ENCODE data around the gene CATSPERE.

DNA sequence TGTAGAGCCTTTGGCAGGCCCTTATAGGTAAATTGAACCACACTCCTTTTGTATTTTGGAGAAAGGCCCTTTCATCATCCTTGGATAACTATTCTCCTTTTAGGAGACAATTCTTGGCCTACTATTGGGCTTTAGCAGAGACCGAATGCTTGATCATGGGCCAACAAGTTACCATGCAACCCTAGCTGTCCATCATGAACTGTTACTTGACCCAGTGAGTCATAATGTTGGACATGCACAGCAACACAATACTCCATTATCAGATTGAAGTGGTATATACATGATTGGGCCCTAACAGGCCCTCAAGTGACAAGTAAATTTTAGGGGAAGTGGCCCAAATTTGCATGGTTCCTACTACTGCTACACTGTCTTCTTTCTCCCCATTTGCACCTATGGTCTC, 84.4 kb downstream of the CATSPERE start:
- TF ChIP-seq TCF3 (CRISPR knock-in tag; IDR thresholded peaks at IDR 0.05), result no peak
- no peak for TF ChIP-seq CBX8 (IDR thresholded peaks at IDR 0.05; ENCODE audit: borderline replicate concordance, extremely low read depth, low read depth, low read length, poor library complexity, severe bottlenecking)
- no peak for TF ChIP-seq ZNF586 (CRISPR knock-in tag; conservative IDR thresholded peaks at IDR 0.05)
- TF ChIP-seq, protein P1, sequence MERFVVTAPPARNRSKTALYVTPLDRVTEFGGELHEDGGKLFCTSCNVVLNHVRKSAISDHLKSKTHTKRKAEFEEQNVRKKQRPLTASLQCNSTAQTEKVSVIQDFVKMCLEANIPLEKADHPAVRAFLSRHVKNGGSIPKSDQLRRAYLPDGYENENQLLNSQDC (CRISPR knock-in tag; IDR thresholded peaks at IDR 0.05), result no peak
- TF ChIP-seq, protein P2, sequence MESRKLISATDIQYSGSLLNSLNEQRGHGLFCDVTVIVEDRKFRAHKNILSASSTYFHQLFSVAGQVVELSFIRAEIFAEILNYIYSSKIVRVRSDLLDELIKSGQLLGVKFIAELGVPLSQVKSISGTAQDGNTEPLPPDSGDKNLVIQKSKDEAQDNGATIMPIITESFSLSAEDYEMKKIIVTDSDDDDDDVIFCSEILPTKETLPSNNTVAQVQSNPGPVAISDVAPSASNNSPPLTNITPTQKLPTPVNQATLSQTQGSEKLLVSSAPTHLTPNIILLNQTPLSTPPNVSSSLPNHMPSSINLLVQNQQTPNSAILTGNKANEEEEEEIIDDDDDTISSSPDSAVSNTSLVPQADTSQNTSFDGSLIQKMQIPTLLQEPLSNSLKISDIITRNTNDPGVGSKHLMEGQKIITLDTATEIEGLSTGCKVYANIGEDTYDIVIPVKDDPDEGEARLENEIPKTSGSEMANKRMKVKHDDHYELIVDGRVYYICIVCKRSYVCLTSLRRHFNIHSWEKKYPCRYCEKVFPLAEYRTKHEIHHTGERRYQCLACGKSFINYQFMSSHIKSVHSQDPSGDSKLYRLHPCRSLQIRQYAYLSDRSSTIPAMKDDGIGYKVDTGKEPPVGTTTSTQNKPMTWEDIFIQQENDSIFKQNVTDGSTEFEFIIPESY (CRISPR knock-in tag; IDR thresholded peaks at IDR 0.05), result no peak
- no peak for TF ChIP-seq POLR2A (conservative IDR thresholded peaks at IDR 0.05)
- TF ChIP-seq CBFB (CRISPR knock-in tag; IDR thresholded peaks at IDR 0.05), result no peak
- no peak for TF ChIP-seq EZH2 (IDR thresholded peaks at IDR 0.05; ENCODE audit: borderline replicate concordance, low read depth, low read length)
- TF ChIP-seq GABPA (tag; conservative IDR thresholded peaks at IDR 0.05; ENCODE audit: low read depth), result no peak
